Osteoblast (primary cell): ENCODE measurements around the gene FNDC8. TPM values are rescaled to one million over a fixed set of nuclear protein-coding genes. Genes with fewer than 3 reads are reported as not detected.

Source experiments
- DNase-seq: peaks from one replicate; pipeline ENCODE4 v3.0.0; 2011; ENCODE audit warnings: low spot score, mixed read lengths; ENCODE audit not compliant: insufficient read length; ENCODE audit errors: missing footprints
- H2AFZ ChIP-seq: 2 replicates; pipeline ENCODE4 v1.6.0; 2011; ENCODE audit warnings: mild to moderate bottlenecking, low read length
- H3K27ac ChIP-seq: 2 replicates; pipeline ENCODE4 v1.5.1; 2011; ENCODE audit warnings: mild to moderate bottlenecking, low read depth, low read length, moderate library complexity
- H3K27me3 ChIP-seq: 2 replicates; pipeline ENCODE4 v1.6.0; 2012; ENCODE audit warnings: mild to moderate bottlenecking, control low read depth, inconsistent platforms, low read length, moderate library complexity; ENCODE audit not compliant: insufficient read depth
- H3K36me3 ChIP-seq: 2 replicates; pipeline ENCODE4 v1.5.1; 2011; ENCODE audit warnings: mild to moderate bottlenecking, low read length, control low read depth, moderate library complexity; ENCODE audit not compliant: insufficient read depth
- H3K4me1 ChIP-seq: 2 replicates; pipeline ENCODE4 v1.5.1; 2011; ENCODE audit warnings: mild to moderate bottlenecking, low read length, control low read depth, moderate library complexity; ENCODE audit not compliant: insufficient read depth
- H3K4me2 ChIP-seq: 2 replicates; pipeline ENCODE4 v1.6.0; 2011; ENCODE audit warnings: mild to moderate bottlenecking, low read length; ENCODE audit not compliant: insufficient read depth
- H3K4me3 ChIP-seq: fragments of 200-600 bp; sonication (generic); 3 replicates; pipeline ENCODE4 v1.5.1; 2012; ENCODE audit warnings: mild to moderate bottlenecking, low read length, inconsistent platforms; ENCODE audit not compliant: insufficient read depth
- H3K79me2 ChIP-seq: 2 replicates; pipeline ENCODE4 v1.6.0; 2012; ENCODE audit warnings: mild to moderate bottlenecking, low read length, control low read depth, inconsistent platforms; ENCODE audit not compliant: insufficient read depth
- H3K9me3 ChIP-seq: 2 replicates; pipeline ENCODE4 v1.5.1; 2011; ENCODE audit warnings: low read depth, low read length, control low read depth
- H4K20me1 ChIP-seq: 2 replicates; pipeline ENCODE4 v1.6.0; 2012; ENCODE audit warnings: mild to moderate bottlenecking, low read length, control low read depth; ENCODE audit not compliant: insufficient read depth
- CTCF ChIP-seq: IDR thresholded peaks from 2 replicates; pipeline ENCODE4 v1.5.1; 2011; ENCODE audit warnings: mild to moderate bottlenecking, low read depth, low read length, moderate library complexity; ENCODE audit errors: extremely low read depth
- total RNA-seq: library from RNA; depleted of rRNA; stranded (reverse); fragments of >200 nt; gene quantifications from 2 replicates; pipeline ENCODE4 v1.2.3, GENCODE V29; 2012

Gene FNDC8
- total RNA-seq, 1 donor: not detected

GRCh38 chr17:35127751-35128514 lies 6.5 kb downstream of the FNDC8 start:
- no peak for TF ChIP-seq CTCF
- no peak overlapping the region for H2AFZ ChIP-seq
- H3K27me3 ChIP-seq: no peaks in the 10 kb centered on the region
- H3K36me3 ChIP-seq: peaks cover 16% of the 10 kb centered on the region
- no peaks in the 10 kb centered on the region for H4K20me1 ChIP-seq
- H3K4me3 ChIP-seq: no peak overlapping the region
- H3K79me2 ChIP-seq: no peaks in the 10 kb centered on the region
- H3K9me3 ChIP-seq: no peaks in the 10 kb centered on the region
- H3K27ac ChIP-seq: no peak overlapping the region
- peaks cover 4% of the 10 kb centered on the region for H3K4me1 ChIP-seq
- H3K4me2 ChIP-seq: no peak overlapping the region
- DNase-seq: peak; percentile 60

GRCh38 chr17:35129154-35129972 lies 7.9 kb downstream of the FNDC8 start:
- H3K27me3 ChIP-seq: no peaks in the 10 kb centered on the region
- peaks cover 29% of the 10 kb centered on the region for H3K36me3 ChIP-seq
- H3K4me2 ChIP-seq: no peak overlapping the region
- no peaks in the 10 kb centered on the region for H3K9me3 ChIP-seq
- no peaks in the 10 kb centered on the region for H3K79me2 ChIP-seq
- no peak for TF ChIP-seq CTCF
- peaks cover 4% of the 10 kb centered on the region for H3K4me1 ChIP-seq
- no peak overlapping the region for H2AFZ ChIP-seq
- no peaks in the 10 kb centered on the region for H4K20me1 ChIP-seq
- DNase-seq: peak; percentile 84
- H3K4me3 ChIP-seq: no peak overlapping the region
- H3K27ac ChIP-seq: no peak overlapping the region

GRCh38 chr17:35129973-35130351 lies 8.5 kb downstream of the FNDC8 start:
- Histone ChIP-seq H3K27me3 (no peaks in the 10 kb centered on the region), H3K27ac (no peak overlapping the region), H3K9me3 (no peaks in the 10 kb centered on the region), H4K20me1 (no peaks in the 10 kb centered on the region), H2AFZ (no peak overlapping the region), H3K4me2 (no peak overlapping the region), H3K36me3 (peaks cover 32% of the 10 kb centered on the region), H3K4me1 (peaks cover 4% of the 10 kb centered on the region), H3K4me3 (no peak overlapping the region), H3K79me2 (no peaks in the 10 kb centered on the region)
- no peak for TF ChIP-seq CTCF
- peak; percentile 60 for DNase-seq

- Histone ChIP-seq H3K9me3 (no peaks in the 10 kb centered on the region), H4K20me1 (no peaks in the 10 kb centered on the region), H3K27me3 (no peaks in the 10 kb centered on the region), H3K4me3 (no peak overlapping the region), H3K27ac (no peak overlapping the region), H3K79me2 (no peaks in the 10 kb centered on the region), H3K4me1 (peaks cover 4% of the 10 kb centered on the region), H3K36me3 (peaks cover 37% of the 10 kb centered on the region), H3K4me2 (no peak overlapping the region), H2AFZ (no peak overlapping the region)
- TF ChIP-seq CTCF: no peak
- DNase-seq: peak; percentile 41
Measured at GRCh38 chr17:35130392-35130791, 9.0 kb downstream of the FNDC8 start.
